GM21381 (cell line): ENCODE measurements around the gene DOCK4.

Experiments
- ATAC-seq: cut with Tn5 transposase; IDR thresholded peaks from one replicate; pipeline ENCODE4 v1.9.1; 2021; ENCODE audit warnings: mild to moderate bottlenecking, moderate library complexity; ENCODE audit not compliant: unreplicated experiment

The DOCK4 gene

DNA sequence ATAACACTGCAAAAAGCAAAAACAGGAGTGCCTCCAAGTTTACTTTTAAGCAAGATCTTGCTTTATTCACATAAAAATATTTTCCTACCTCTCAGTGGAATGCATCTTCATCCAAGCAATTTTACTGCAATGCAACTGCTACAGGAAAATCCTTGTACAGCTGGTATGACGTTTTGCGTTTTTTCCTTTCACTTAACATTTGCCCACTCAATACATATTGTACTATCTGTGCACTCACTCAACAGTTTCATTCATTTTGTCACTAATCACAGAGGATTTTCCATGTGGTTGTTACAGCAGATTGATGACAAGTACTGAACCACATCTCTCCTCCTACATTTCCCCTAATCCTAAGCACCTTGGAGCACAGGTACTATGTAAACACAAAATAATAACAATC lies 421.9 kb downstream of the DOCK4 start:
- no peak for ATAC-seq

DNA sequence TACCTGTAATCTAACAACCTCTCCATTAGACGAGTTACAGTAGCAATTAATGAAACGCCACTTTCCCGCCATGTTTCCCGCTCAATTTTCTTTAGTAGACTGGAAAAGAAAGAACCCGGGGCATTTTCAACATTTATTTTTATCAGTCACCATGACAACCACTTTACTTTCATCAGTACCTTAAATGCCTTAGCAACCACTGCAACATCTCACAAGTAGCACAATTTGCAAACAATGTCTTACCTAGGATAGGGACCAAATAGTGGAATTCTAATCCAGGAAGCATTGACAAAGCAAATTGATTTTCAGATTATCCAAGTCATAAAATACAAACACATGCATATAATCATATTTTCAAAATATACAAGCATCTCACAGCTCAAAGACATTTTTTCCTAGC lies 422.3 kb downstream of the DOCK4 start:
- ATAC-seq, result no peak

DNA sequence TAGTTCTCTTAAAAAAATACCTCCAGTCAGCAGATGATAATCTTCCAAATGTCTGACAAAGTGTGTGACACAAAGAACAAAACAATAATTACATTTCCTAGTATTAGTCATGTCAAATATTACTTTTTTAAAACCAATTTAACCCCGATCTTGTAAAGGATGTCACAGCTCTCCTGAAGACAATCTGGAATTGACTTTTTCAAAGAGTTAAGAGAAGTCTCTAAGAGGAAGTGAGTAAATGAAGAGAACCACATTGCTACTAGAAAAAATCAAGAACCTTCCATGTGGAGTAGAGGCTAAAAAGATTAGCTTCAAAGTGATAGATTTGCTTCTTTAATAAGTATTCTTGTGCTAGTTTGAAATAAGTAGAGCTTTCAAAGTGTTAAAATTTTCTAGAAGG lies 425.7 kb downstream of the DOCK4 start:
- peak; percentile 70 for ATAC-seq

- no peak for ATAC-seq
These were observed 431.0 kb downstream of the DOCK4 start for GRCh38 chr7:111775206-111775605.

GRCh38 chr7:111772716-111773115 lies 433.5 kb downstream of the DOCK4 start:
- ATAC-seq, result no peak

DNA sequence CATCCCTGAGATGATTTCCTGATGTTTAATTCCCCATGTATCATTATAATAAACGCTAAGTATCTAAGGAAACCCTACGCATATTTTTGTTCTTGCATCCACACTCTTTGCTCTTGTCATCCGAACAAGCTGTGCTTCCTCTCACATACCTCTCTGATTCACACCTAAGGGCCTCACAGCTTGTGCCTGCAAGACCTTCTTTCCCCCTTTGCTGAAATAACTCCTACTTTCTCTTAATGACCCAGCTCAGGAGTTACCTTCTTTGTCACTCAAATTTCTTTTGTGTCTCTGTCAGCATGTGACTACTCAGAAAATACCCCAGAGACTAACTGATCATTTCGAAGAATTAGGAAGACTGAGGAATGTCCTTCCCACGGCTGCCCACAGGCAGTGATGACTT lies 434.6 kb downstream of the DOCK4 start:
- no peak for ATAC-seq

GRCh38 chr7:111770116-111770515 lies 436.1 kb downstream of the DOCK4 start:
- ATAC-seq, result no peak

DNA sequence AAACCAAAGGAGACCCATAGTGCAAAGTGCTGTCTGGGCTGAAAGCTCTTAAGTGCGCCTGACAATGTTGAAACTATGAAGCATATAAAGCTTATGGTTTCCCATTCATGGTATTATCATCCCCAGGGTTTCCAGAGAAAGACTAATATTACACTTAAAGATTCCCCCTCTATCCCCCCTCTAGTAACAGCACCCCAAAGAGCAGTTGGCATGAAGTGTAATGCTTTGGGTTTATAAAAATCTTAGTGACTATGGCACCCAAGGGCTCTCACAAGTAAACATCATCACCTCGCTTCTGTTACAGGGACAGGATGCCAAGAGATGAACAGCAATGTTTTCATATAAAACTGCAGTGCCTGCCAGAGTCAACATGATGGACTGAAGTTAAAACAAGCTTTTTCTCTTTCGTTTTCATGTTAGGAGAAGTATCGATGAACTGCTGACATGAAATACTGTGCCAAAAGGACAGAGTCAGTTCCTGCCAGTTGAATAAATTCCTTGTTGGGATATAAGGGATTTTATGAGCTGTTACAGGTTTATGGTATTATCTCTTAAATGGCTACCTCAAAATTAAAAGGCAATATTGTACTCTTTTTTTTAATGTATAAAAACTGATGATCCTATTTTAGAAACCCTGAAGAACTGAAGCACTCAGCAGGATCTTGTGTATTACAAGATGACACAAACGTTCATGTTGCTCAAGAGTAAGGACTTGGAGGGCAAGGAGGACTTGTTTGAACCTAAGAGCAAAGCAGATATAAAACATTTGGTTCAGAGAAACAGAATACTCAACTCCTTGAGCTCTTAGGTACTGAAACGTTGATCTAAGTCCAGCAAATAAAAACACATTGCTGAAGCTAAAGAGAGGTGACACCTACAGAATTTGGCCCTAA lies 440.2 kb downstream of the DOCK4 start:
- no peak for ATAC-seq

DNA sequence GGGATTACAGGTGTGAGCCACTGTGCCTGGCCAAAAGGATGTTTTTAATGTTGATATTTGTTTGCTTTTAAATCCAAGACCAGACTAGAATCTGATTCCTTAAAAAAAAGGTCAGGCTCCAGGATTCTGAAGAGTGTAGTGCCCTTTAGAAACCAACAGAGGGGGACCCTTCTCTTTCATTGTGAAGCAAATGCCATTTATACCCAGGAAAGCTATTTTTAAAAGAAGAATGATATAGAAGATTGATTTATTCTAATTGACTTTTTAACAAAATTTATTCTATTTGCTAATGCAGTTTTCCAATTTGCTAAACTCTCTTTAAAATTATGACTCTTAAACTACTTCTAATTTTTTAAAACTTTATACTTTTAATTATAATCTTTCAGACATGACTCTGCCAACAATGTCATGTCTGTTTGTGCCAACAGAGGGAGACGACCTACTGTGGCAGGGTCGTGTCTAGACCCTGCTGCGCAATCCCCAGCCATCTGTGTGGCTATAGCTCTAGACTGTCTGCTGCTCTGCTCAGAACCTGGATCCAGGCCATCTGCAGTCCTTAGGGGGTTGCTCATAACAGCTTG lies 442.9 kb downstream of the DOCK4 start:
- no peak for ATAC-seq

DNA sequence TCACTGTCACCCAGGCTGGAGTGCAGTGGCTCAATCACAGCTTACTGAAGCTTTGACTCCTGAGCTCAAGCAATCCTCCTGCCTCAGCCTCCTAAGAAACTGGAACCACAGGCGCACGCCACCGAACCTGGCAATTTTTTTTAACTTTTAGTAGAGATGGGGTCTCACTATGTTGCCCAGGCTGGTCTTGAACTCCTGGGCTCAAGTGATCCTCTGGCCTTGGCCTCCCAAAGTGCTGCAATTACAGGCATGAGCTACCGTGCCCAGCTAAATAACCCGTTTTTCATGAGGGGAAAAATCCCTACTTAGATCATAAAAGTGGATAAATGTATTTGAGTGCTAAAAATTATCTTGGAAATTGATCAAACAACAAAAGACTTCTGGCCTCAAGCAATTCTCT lies 443.4 kb downstream of the DOCK4 start:
- no peak for ATAC-seq

- ATAC-seq, result no peak
These were observed 444.0 kb downstream of the DOCK4 start for GRCh38 chr7:111762211-111762610.

- ATAC-seq, result no peak
These were observed 446.2 kb downstream of the DOCK4 start for GRCh38 chr7:111760043-111760442.

DNA sequence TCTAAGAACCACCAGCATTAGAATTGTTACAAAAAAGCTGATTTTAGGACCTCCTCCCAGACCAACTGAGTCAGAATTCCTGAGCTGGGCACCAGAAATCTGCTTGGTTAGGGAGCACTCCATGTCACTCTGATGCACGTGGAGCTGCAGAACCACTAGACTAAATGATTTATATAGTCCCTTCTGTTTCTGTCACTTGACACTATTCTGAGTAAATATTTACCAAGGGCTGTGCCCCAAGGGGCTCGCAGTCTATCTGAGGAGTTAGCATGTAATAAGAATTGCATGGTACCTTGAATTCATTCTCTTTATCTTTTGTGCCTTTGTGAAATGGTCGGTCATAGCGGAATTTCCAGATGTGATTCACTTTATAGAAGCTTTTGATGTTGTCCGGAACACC lies 447.9 kb downstream of the DOCK4 start:
- ATAC-seq, result no peak

DNA sequence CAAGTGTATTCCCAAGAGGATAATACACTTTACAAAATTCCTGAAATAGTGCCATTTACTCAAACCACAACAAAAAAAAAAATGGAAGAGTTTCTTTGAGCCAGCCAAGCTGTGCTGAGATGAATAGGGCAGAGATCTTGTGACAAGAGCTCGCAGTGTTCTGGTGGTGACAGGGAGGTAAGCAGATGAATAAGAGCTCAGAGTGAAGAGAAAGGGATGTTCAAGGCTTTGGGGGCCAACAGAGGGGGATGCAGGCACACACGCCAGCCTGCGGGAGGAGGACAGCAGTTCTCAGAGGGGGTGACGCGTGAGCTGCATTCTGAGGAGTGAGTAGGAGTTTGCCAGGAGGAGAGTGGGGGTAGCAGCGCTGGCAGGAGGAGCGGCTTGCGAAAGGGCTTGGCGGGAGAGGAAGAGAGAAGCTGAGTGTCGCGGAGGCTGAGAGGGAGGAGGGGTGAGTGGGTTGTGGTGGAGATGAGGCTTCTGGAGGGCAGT lies 449.5 kb downstream of the DOCK4 start:
- ATAC-seq, result no peak

- ATAC-seq, result no peak
These were observed 450.8 kb downstream of the DOCK4 start for GRCh38 chr7:111755383-111755782.

- ATAC-seq, result no peak
These were observed 452.2 kb downstream of the DOCK4 start for GRCh38 chr7:111753968-111754367.

DNA sequence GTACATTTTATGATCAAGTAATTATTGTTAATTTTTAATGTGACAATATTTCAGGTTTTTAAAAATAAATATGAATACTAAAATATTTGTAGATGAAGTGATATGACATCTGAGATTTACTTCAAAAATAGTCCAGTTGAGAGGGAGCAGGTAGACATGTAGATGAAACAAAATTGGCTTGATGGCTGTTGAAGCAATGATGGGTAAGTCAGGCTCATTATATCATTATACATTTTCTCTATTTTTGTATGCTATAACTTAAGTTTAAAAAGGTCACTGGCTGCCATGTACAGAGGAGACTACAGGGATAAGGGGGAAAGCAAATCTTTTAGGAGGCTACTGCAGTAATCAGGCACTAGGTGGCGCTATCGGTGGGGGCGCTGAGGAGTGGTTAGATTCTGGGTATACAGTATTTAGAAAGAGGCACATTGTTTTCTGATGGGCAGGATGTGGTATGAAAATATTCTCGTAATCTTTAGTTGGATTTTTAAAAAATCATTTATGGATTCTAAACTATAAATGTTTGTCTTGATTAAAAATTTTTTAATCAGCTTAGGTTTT lies 454.1 kb downstream of the DOCK4 start:
- peak; percentile 89 for ATAC-seq

DNA sequence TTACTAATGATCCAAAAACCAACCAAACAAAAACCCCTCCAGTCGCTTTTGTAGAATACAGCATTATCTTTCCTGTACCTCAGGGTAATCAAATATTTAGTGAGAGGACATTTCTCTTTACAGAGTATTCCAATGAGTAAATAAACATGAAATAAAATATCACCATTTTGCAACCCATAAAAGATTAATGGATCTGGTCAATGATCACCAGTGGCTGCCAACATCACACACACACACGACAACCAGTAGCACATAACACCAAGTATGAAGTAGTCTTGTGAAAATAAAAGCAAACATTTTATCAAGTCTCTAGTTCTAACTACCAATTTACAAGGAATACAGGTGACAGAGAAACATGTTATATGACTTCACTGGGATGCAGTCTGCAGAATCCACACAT lies 455.3 kb downstream of the DOCK4 start:
- no peak for ATAC-seq

DNA sequence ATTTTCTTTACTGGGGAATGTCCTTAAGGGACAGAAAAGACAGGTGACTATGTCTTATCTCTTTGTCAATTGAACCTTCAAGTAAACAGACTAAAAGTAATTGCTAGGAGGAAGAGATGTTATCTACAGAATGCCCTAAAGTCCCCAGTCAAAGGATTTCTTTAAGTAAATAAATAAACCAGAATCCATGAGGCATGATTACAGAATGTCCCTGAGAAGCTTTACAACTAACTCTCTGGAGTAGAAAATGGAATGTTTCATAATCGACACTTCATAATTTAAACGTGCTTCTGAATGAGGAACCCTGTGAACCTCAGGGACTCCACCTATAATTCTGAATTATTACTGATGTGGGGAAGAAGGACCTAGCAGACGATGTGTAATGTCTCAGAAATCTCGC lies 456.0 kb downstream of the DOCK4 start:
- no peak for ATAC-seq

- no peak for ATAC-seq
These were observed 456.6 kb downstream of the DOCK4 start for GRCh38 chr7:111749625-111750024.

- no peak for ATAC-seq
These were observed 458.5 kb downstream of the DOCK4 start for GRCh38 chr7:111747718-111748117.

DNA sequence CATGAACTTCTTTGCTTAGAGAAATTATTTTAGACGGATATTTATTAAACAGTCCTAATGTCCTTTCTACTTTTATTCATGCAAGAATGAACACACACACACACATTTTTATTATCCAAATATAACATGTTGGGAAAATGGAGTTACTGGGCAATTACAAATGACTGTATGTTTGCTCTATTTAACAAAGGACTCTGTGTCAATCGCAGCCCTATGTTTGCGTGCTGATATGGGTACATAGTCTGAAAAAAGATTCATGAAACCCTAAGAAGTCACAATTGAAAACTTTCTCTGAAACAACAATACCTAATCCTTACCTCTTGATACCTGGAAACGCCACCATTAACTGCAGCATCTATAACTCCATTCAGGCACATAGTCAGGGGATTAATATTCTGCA lies 459.2 kb downstream of the DOCK4 start:
- ATAC-seq, result no peak
